ENCODE data around the gene FZR1. TPM values are rescaled to one million over a fixed set of nuclear protein-coding genes. Genes with fewer than 3 reads are reported as not detected.

Gene FZR1
- total RNA-seq, 1 donor from 2014 or later: 65.2 TPM

- intact Hi-C loops (cut with micrococcal nuclease): no loop called here
These were observed 6.6 kb downstream of the FZR1 start for GRCh38 chr19:3512562-3513228.

DNA sequence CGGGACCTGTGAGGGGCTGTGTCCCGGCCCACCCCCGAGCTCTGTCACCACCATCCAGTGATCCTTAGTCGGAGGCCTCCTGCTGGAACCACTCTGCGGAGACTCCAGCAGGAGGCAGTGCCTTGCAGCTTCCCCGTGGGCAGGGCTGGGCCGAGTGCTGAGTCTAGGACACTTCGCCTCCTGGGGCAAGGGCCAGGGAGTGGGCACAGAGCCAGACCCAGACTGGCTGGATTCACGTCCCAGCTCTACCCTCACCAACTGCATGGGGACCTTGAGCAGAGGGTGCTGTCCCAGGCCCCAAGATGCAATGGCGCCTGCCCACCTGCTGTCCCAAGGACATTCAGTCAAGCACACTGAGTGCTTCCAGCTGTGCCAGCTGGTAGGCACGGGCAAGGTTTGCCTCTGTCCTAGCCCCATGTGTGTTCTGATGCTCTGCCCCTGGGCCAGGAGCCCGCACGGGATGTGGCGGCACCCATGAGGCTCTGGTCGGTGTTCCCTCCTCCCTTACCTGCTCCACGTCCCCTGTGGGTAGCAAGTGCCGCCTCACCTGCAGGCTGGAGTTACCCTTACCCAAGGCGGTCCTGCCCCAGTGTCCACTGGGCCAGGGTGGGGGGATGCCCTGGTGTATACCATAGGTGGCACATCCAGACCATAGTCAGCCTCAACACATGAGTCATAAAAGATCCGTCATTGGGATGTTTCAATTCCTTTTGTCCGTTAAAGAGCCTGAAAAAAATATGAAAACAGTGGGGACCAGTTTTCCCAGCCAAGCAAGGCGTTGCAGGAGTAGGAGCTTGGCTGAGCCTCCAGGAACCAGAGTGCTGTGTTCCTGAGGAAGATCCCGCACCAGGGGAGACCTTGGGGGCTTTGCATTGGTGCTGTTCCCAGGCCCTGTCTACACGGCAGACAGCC lies 7.4 kb downstream of the FZR1 start:
- intact Hi-C loops (cut with micrococcal nuclease): no loop called here

- intact Hi-C loops (cut with micrococcal nuclease): no loop called here
These were observed 8.8 kb downstream of the FZR1 start for GRCh38 chr19:3514930-3515329.

GRCh38 chr19:3515891-3516422 lies 9.8 kb downstream of the FZR1 start:
- intact Hi-C loops (cut with micrococcal nuclease): no loop called here

GRCh38 chr19:3516675-3517207 lies 10.6 kb downstream of the FZR1 start:
- intact Hi-C loops (cut with micrococcal nuclease): no loop called here

GRCh38 chr19:3517638-3518037 lies 11.5 kb downstream of the FZR1 start:
- intact Hi-C loops (cut with micrococcal nuclease): no loop called here

GRCh38 chr19:3518255-3518654 lies 12.1 kb downstream of the FZR1 start:
- intact Hi-C loops (cut with micrococcal nuclease): no loop called here

GRCh38 chr19:3518659-3519058 lies 12.5 kb downstream of the FZR1 start:
- intact Hi-C loops (cut with micrococcal nuclease): no loop called here

DNA sequence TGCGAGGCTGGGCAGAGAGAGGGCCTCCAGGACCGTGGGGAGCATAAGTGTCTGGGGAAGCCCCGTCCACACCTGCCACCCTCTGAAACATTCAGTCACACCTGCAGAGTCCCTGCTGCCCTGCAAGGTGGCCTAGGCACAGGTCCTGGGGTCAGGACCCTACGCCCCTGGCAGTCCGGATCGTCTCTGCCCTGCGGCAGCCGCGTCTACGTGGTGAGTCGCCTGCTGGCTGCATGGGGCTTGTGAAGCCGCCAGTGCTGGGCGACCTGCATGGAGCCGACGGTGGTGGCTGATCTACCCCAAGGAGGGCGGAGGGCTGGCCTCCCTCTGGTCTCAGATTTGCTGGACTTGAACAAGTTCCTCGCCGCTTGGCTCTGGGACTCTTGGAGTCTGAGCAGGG lies 13.0 kb downstream of the FZR1 start:
- intact Hi-C loops (cut with micrococcal nuclease): no loop called here

DNA sequence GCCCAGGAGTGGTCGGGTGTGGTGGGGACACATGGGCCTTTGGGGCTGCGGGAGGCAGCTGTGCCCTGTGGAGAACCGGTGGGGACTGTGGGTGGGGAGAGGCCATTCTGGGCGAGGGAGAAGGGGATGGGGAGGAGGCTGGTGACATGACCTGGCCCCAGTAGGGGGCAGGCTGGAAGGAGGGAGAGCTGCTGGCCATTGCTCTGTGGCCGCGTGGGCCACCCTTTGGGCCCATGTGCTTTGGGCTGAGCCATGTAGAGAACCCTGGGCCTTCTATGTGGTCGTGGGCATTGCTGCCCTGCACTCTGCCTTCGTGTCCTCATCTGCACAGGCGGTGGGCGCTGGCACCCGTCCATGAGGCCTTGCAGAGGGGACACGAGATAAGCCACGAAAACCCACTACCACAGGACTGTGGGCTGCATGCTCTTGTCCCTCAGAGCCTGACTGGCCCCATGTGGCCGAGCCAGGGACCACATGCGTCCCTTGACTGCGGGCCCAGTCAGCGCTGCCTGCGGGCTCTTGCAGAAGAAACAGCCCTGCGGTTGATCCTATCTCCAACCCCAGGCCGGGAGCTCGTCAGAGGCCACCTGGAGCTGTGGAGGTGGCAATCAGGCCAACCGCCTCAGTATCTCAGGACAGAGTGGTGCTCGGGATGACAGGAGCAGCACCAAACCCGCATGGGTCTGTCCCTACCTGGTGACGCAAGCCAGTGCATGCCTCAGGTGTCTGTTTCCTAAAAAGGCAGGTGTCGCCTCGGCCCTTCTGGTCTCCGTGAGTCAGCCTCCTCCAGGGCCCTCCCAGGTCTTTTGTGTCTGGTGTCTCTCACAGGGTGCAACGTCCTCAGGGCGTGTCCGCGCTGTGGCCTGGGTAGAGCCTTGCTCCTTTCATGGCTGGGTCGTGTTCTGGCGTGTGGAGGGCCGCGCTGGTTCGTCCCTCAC lies 14.3 kb downstream of the FZR1 start:
- intact Hi-C loops (cut with micrococcal nuclease): no loop called here

- intact Hi-C loops (cut with micrococcal nuclease): no loop called here
These were observed 15.0 kb downstream of the FZR1 start for GRCh38 chr19:3521104-3521445.

DNA sequence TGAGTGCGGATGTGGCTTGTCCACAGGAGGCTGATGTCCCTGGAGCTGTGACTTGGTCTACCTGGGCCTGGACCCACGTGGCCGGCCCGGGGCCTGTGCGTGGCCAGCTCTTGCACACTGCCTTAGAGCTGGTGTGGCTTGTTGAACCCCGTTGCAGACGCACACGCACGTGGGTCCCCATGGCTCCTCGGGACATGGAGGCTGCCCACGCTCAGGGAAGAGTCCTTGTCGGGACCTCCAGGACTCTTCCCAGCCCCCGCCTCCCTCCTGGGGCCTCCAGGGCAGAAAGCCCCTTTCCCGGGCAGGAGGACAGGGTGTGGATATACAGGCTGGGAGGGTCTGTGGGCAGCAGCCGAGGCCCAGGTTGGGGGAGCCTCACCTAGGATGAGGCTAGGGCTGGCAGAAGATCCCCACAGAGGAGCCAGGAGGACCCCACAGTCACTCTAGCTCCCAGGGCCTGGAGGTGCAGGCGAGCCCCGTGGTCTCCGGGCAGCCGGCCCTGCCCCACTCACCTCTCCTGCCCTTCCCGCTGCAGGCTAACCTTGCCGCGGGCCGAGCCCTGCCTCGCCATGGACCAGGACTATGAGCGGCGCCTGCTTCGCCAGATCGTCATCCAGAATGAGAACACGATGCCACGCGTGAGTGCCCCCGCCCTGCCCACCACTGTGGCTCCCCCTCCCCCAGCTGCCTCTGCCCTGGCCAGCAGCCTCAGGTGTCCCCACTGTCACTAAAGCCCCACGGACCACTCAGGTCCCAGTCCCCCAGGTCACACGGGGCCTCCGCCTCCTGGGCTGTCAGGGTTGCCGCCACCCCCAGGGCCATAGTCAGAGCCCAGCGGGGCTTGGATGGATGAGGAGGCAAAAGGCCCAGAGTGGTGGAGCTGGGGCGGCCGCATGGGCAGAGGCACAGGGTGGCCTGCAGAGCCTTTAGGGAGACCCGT lies 16.6 kb downstream of the FZR1 start:
- intact Hi-C loops (cut with micrococcal nuclease): no loop called here

DNA sequence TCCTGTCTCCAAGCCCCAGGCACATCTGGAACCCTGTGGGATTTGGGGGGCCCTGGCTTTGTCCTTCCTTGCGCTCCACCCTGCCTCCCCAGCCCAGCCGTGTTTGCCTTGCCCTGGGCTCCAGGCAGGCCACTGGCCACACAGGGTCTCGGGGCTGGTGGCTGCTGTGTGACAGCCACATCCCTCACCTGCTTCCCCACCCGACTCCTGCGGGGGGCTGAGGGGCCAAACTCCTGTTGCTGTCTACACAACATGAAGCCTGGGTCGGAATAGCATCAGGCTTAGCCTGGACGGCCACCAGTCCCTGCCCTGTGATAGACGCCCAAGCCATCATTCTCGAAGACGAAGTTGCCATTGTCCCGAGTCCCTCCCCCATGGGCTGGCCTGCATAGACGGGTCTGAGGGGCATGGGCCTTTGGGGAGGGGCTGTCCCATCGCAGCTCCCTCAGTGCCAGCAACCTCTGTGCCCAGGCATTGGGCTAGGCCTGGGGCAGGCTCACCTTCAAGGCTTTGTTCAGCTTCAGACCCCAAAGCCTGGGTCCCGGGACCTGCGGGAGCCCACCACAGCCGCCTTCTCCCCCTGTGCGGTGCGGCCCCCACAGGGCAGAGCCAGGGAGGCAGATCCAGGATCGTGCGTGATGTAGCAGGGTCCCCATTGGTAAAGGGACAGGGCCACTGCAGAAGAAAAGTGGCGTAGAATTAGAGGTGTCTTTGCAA lies 17.4 kb downstream of the FZR1 start:
- intact Hi-C loops (cut with micrococcal nuclease): no loop called here

DNA sequence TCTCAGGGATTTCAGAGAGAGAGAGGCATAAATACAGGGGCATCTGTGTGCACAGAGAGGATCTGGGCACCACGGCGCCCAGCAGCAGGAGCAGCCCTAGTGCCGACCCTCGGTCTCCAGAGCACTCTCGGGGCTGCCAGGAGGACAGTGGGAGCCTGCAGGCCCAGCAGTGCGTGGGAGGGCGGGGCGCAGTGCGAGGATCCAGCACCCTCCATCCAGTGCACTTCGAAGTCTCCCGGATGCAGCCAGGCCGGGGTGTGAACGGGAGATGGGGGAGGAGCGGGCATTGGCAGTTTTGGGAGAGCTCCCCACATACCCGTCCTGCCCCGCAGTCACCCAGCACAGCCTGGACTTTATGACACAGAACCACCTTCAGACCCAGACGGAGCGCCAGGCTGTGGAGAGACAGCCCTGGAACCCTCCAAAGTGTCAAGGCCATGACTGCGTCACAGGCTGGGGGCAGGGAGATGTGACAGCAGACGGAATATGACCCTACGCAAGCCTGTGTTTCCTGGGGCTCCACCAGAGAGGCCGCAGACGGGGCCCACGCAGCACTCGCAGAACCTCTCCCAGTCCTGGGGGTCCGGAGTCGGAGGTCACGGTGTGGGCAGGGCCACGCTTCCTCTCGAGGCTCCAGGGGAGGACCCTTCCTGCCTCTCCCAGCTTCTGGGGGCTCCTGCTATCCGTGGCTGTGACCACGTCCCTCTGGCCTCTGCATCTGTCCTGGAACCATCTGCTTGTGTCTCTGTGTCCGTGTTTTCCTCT lies 18.1 kb downstream of the FZR1 start:
- intact Hi-C loops (cut with micrococcal nuclease): no loop called here

- intact Hi-C loops (cut with micrococcal nuclease): no loop called here
These were observed 18.9 kb downstream of the FZR1 start for GRCh38 chr19:3524904-3525451.

DNA sequence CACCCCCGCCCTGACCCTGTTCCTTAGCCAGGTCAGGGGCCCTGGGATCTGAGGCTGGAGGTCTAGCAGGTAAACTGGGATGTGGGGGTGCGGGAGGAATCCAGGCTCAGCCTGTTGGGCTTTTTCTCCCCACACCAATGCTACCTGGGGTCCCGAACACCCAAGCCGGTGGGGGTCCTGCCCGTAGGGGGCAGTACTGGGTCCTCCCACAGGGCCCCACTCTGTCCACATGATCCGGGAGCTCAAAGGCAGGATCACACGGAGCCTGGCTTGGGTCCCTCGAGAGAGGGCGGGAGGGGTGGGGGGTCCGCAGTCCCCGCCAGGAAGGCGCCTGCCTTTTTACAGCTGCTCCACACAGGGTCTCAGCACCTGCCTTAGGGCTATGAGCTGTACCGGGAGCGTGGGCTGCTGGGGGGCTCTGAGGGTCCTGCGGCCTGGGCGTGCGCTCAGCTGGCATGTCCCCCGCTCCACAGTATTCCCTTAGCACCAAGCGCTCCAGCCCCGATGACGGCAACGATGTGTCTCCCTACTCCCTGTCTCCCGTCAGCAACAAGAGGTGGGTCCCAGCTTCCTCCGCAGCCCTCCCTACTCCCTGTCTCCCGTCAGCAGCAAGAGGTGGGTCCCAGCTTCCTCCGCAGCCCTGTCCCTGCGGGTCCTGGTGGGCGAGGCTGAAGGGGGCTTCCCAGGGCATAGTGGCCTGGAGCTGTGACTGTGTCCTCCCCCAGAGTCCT lies 20.6 kb downstream of the FZR1 start:
- intact Hi-C loops (cut with micrococcal nuclease): no loop called here

DNA sequence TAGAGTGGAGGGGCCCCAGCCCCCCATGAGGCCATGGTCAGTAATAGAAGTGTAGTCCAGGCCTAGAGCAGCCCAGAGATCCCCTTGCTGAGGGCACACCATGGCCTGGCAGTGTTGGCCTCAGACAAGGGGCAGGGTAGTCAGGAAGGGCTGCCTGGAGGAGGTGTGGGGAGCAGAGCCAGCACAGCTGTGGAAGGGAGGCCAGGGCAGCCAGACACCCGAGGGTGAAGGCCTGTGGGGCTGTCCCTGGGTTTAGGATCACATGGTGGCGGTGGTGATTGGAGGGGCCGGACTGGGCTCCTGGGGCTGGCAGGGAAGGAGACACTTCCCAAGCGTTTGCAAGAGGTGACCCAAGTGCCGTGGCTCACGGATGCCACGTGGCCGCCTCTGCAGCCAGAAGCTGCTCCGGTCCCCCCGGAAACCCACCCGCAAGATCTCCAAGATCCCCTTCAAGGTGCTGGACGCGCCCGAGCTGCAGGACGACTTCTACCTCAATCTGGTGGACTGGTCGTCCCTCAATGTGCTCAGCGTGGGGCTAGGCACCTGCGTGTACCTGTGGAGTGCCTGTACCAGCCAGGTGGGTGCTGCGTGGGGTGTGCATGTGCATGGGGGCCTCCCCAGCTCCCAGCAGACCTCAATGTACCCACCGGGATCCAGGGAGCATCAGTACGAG lies 21.3 kb downstream of the FZR1 start:
- intact Hi-C loops (cut with micrococcal nuclease): no loop called here
